NOMO-1 (cell line): ENCODE data around the gene KISS1R.

ENCODE experiments used
- DNase-seq, 2 experiments: peaks; one replicate each; lab custom pipeline; 2025; ENCODE audit not compliant: unreplicated experiment in 2 of 2; lab: John Stamatoyannopoulos, UW

KISS1R gene

DNA sequence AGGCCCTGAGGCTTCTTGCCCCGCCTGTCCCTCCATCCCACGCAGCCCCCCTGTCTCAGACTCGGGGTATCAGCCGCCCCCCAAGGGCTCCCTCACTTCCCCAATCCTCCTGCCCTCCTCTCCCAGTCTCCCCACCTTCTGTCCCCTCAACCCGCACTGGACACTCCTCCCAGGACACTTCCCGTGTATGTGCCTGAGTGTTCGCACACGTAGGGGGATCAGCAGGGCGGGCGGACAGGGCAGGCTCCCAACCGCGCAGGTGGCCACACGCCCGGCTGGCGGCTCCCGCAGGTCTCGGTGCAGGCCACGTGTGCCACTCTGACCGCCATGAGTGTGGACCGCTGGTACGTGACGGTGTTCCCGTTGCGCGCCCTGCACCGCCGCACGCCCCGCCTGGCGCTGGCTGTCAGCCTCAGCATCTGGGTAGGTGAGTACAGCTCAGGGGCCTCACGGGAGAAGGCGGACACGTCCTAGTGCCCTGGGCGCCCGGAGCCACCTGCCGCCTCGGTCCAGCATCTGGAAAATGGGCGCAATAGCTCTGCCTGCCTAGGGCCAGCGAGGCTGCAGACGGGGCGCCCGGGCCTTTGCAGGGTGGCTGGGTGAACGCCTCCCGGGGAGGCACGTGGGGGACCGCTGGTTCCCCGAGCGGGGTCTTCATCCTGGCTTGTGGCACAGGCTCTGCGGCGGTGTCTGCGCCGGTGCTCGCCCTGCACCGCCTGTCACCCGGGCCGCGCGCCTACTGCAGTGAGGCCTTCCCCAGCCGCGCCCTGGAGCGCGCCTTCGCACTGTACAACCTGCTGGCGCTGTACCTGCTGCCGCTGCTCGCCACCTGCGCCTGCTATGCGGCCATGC is 2.3 kb downstream of the KISS1R start:
- no peak for DNase-seq

DNA sequence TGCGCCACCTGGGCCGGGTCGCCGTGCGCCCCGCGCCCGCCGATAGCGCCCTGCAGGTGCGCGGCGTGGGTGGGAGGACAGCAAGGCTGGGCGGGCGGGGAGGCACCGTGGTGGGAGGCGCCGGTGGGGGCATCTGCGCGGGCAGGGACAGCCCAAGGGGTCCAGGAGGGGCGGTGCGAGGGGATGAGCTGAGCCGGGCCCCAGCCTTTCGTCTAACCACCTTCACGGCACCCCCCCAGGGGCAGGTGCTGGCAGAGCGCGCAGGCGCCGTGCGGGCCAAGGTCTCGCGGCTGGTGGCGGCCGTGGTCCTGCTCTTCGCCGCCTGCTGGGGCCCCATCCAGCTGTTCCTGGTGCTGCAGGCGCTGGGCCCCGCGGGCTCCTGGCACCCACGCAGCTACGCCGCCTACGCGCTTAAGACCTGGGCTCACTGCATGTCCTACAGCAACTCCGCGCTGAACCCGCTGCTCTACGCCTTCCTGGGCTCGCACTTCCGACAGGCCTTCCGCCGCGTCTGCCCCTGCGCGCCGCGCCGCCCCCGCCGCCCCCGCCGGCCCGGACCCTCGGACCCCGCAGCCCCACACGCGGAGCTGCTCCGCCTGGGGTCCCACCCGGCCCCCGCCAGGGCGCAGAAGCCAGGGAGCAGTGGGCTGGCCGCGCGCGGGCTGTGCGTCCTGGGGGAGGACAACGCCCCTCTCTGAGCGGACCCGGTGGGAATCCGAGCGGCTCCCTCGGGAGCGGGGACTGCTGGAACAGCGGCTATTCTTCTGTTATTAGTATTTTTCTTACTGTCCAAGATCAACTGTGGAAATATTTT is 3.1 kb downstream of the KISS1R start:
- DNase-seq, result peak; percentile 18 to 52

DNA sequence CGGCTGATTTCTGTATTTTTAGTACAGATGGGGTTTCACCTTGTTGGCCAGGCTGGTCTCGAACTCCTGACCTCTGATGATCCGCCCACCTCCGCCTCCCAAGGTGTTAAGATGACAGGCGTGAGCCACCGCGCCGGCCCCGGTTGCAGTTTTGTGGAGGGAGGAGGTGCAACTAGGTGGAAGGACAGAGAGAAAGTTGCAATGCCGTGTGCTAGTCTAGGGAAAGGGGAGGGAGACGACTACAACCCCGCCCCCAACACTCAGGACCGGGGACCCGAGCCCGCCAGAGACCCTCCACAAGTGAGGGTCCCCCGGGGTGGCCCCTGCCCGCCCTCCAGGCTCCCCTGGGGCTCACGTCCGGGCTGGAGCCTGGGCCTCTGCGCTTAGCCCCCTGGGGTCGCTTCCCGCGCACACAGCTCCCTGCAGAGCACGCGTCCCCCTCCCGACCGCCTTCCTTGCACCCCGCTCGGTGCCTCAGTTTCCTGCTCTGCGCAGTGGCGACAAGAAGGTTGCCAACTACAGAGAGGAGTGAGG is 7.5 kb downstream of the KISS1R start:
- no peak for DNase-seq

DNA sequence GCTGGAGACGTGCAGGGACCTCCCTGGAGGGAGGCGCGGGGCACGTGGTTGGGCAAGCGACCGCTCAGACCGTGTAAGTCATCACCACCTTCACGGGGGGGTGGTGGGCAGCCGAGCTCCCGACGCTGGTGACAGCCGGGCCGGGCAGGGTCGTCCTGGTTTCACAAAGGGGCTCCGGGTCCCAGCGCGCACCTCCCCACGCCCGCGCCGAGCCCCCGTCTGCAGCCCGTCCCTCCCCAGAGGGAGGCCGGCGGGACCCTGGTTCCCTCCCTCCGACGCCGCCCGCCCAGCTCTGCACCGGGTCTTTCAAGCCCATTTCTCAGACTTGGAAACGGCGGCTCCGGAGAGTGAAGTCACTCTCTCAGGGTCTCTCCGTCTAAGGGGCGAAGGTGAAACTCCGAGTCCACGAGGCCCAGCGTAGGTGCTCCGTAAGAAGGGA is 8.0 kb downstream of the KISS1R start:
- peak; percentile 55 to 94 for DNase-seq

DNA sequence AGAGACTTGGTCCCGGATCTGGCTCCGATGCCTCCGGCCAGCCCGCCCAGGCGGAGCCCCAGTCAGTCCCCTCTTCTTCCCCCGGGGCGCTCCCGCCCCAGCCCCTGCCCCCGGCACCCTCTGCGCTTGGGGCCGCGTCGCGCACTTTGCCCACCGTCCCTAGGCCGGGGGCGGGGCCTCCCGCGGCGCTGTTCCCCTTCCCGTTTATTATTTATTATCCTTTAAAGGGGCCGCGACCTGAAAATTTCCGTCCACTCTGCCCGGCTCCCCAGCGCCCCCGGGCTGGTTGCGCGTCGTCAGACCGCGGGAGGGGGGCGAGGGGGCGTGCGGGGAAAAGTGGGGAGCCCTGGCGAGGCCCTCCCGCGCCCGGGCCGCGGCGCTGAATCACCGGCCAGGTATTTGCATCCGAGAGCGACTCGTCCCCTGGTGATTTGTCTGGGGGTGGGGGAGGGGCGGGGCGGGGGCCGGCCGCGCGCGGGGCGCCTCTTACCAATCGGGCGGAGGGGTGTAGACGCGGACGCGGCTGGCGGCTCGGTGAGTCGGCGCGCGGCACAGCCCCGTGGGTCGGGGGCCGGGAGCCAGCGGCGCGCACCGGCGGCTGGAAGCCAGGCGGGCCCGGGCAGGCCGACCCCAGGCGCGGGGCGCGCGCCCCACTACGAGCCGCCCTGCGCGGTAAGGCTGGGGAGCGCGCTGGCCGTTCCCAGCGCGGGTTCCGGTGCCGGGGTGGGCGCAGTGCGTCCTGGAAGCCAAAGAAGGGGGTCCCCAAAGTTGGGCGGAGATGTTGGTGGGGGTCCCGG is 8.6 kb downstream of the KISS1R start, which contains the start of gene ARID3A:
TSS of gene ARID3A (plus strand) at position 510 of the 797 bp plus-strand sequence. CDS start 3,494 bp downstream, outside the sequence.
- peak; percentile 89 to 94 for DNase-seq

DNA sequence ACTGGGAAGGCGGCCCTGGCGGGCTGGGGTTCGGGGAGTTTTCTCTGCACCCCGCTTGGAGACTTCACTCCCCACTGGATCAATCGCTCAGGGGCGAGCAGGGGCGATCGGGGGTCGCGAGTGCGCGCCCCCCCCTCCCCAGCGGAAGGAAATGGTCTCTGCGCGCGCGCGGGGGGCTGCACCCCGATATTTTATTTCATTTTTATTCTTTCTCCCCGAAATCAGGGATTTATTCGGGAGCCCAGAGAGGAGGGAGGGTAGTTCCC is 9.1 kb downstream of the KISS1R start:
- DNase-seq, result no peak

DNA sequence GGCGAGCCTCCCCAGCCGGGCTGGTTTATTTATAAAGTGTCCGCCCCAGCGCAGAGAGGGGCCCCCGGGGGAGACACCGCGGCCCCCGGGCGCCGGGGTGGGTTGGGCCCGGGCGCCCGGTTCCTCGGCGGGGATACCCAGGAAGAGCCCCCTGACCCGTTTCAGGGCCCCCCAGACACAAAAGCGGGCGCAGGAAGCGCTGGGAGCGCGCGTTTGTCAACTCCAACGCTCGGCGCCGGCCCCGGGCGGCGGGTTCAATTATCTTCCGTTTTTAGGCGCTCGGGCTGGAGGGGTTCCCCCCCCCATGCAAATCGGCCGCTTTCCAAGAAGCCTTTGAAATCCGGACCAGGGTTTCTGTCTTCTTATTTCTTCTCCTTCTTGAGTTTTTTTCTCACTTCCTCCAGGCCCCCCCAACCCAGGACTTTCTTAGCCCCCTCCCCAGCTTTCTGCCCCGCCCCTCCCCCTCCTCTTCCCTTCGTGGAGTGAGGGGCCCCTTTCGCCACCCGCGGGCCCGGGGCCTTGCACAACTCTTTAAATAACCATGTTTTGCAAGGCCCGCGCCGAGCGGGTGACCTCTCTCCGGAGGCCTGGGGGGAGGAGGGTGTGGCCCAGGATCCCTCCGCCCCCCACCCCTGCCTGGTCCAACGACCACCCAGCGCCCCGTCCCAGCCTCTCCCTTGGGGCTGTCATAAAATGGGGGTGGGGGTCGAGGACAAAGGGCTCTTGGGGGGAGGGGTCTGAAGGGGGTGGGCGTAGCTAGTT is 9.6 kb downstream of the KISS1R start:
- peak; percentile 93 to 96 for DNase-seq

DNA sequence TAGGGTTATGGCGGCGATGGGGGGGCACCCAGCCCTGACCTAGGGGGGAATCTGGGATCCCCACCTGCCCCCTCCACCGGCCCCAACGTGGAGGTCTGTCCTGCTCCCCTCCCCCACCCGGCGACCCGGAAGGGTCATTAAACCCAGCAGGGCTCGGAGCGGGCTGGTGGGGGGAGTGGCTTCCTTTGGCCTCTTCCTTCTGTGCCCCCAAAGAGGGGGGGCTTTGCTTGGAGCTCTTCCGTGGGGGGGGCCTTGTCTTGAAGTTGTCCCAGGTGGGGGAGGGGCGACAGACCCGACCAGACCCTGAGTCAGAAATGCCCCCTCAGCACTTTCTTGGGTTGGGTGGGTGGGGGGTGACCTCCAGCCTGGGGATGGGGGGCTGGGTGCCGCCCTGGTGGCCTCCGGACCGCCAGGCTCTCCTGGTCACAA is 10.2 kb downstream of the KISS1R start:
- peak; percentile 18 to 34 for DNase-seq

DNA sequence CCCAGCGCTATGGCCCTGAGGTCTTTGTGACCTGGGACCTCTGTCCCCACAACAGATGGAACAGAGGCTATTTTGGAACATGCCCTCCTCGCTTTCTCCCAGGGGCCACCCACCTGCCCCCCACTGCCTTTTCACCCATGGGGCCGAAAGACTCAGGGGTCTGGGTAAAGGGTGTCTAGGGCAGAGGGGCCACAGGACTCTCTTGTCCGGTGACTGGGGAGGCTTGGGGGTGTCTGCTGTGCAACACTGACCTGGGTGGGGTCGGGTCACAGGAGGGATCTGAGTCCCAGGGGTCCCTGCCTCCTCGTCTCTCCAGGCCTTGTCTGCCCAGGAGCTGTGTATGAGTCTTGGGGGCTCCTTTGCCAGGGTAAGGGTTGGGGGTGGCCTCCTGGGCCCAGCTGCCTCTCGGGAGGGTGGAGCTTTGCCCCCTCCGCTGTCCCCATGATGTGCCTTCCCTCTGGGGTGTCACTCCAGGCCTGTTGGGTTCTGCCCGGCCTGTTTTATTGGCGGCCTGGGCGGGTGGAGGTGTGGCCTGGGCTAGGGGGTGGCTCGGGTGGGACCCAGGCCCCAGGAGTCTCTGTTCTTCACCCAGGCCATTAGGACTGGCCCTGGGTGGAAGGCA is 10.8 kb downstream of the KISS1R start:
- DNase-seq, result peak; percentile 23 to 34

DNA sequence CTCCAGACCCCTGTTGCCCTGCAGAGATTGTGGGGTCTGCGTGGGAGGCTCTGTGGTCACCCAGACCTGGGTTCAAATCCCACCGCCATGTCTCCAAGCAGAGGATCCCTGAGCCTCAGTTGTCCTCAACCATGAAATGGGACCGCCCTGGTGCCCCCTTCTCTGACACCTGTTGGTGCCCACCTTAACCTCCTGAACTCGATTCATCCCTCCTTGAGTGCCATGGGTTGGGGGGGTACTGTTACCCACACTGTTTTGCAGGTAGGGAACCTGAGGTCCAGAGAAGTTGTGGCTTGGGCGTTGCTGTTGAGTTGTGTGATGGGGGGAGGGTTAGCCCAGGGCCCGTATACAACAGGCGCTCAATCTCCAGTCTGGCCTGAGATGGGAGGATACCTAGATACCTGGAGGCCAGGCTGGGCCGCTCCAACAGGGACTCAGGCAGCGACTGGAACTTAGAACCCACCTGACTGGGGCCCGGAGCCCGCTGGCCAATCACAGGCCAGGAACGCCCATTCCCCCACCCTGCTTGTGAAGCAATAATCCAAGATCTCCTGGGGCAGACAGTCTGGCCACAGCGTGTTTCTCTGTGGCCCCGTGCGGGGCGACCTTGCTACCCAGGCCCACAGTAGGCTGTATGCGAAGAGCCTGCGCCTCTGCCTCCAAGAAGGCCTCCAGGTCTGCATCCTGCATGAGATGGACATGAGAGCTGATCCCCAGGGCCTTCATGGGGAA is 11.5 kb downstream of the KISS1R start:
- DNase-seq, result peak; percentile 22 to 34

DNA sequence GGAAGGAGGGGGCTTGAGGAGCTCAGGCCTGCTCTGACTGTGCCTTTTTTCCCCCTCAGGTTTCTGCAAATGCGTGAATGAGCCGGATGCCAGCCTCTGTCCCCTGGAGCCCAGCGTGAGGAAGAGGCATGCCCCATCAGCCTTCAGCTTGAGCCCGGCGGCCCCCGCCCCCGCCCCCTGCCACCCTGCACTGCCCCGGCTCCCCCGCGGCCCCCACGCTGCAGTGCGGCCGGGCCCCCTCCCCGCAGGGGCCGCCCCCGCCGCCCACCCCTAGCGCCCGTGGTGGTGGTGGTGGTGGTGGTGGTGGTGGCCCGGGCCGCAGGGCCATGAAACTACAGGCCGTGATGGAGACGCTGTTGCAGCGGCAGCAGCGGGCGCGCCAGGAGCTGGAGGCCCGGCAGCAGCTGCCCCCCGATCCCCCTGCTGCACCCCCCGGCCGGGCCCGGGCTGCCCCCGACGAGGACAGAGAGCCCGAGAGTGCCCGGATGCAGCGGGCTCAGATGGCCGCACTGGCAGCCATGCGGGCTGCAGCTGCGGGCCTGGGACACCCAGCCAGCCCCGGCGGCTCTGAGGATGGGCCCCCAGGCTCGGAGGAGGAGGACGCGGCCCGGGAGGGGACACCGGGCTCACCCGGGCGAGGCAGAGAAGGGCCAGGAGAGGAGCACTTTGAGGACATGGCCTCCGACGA is 12.2 kb downstream of the KISS1R start:
- no peak for DNase-seq

DNA sequence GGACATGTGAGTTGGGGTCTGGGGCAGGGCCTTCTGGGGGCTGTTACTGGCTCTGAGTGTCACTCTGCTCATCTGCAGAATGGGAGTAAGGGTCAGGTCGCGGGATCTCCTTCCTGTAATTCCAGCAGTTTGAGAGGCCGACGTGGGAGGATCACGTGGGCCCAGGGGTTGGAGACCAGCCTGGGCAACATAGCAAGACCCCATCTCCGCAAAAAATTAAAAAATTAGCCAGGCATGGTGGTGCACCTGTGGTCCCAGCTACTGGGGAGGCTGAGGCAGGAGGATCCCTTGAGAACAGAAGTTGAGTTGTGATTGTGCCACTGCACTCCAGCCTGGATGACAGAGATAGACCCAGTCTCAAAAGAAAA is 12.7 kb downstream of the KISS1R start:
- no peak for DNase-seq

DNA sequence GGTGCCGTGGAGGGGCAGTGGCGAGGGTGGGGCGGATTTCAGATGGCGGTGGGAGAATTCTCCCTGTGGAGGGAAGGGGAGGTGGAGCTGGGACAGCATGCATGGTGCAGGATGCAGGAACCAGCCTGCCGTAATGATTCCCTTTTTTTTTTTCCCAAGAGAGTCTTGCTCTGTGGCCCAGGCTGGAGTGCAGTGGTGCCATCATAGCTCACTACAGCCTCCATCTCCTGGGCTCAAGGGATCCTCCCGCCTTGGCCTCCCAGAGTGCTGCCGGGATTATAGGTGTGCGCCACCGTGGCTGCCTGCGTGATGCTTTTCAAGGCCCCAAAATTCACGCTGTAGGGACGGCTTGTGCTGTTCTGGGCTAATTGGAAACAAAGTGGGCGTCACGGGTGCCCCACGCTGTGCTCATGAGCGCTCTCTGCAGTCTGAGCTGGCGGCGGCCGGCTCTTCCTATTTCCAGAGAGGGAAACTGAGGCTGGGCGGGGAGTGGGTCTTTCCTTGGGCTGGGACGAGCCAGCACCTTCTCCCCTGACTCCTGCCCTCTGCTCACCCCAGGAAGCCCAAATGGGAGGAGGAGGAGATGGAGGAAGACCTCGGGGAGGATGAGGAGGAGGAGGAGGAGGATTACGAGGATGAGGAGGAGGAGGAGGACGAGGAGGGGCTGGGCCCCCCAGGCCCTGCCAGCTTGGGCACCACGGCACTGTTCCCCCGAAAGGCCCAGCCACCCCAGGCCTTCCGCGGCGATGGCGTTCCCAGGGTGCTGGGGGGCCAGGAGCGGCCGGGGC is 14.9 kb downstream of the KISS1R start:
- DNase-seq, result no peak

DNA sequence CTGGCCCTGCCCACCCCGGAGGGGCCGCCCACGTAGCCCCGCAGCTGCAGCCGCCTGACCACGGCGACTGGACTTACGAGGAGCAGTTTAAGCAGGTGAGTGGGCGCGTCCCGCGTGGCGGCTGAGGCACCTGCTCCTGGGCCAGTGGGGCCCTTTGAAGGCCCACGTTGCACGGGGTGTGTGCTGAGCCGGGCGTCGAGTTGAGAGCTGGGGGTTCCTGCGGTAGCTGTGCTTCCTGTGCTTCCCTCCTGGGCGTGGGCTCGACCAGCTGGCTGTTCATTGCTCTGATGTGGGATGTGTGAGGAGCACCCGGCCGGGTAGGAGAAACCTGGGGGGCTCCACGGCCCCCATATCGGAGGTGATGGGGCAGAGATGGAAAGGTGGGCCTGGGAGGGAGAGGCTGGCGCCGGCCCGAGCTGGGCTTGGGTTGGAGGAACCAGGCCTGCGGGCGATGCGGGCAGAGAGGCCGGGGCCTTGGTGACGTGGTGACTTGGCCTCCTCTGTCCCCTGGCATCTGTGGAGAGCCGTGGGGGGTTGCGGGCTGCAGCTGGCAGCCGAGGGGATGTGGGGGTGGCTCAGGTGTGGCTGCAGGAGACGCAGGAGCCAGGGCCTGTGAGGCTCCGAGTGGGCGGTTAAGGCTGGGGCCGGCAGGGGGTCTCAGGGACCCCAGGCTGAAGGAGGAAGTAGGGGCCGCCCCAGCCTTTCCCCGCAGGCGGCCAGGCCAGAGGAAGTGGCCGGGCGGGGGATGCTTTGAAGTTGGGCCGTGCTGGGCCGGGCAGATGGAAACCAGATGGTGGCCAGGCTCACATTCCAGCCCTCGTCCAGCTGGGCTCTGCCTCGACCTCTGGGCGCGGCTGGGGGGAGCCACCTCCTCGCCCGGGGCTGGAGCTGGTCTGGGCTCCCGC is 15.8 kb downstream of the KISS1R start:
- DNase-seq, result no peak

DNA sequence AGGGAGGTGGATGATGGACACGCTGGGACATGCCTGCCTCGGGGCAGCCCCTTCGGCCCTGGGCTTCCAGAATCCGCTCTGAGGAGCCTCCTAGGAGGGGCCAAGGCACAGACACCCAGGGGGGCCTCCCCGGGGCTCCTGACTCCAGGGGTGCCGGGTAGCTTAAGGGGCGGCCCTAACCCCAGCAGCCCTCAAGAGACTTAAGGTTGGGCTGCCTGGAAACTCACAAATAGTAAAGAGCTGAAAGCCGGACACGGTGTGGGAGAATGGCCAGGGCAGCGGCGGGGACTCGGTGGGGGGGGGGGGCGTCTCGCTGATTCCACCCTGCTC is 16.4 kb downstream of the KISS1R start:
- no peak for DNase-seq

DNA sequence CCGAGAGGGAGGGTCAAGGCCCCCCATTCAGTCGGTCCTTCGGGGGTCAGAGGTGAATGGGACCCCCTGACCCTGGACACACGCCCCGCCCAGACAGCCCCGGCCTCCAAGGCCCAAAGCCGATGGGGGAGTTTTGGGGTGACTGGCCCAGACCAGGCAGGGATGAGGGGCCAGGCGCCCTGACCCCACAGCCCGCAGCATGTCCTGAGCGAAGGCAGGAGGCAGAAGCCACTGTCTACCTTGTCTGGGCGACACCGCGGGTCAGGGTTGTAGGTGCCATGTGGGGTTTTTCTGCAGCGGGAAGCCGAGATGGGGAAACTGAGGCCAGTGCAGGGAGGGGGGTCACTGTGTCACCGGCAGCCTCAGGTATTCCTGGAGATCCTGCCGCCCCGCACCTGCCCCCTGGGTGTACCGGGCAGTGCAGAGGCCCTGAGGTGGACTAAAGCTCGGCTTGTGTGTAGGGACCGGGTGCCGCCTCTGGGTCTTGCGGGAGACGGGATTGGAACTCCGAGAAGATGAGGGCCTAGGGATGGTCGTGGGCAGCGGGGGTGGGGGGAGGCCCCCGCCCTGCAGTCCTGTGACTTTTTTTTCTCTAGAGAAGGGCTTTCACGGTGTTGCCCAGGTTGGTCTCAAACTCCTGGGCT is 17.2 kb downstream of the KISS1R start:
- DNase-seq, result no peak
